Psoas muscle (tissue), 8 donors: ENCODE results near the gene P4HA2. TPM values are rescaled to one million over a fixed set of nuclear protein-coding genes. Genes with fewer than 3 reads are reported as not detected.
A peak's percentile ranks its signal among the peaks of the same experiment; 100 is the strongest.

Experiments used
- ATAC-seq, 4 donors: fragments of 200-7000 bp; cut with Tn5 transposase; one replicate each; pipeline ENCODE4 v1.9.1; 2020; ENCODE audit warnings: moderate library complexity in 3 of 4, mild to moderate bottlenecking in 2 of 4
- DNase-seq, 2 donors: peaks; one replicate each; pipeline ENCODE4 v3.0.0-alpha.2; 2020
- H3K27ac ChIP-seq: fragments of 200-600 bp; one replicate; pipeline ENCODE4 v1.8.0; 2022
- H3K27me3 ChIP-seq, 3 donors: fragments of 200-600 bp in 1 of 3; one replicate each; pipeline versions ENCODE4 v1.6.1 to v1.8.0; 2013 to 2022; ENCODE audit warnings: low read length in 2 of 3, mild to moderate bottlenecking in 2 of 3, moderate library complexity in 1 of 3; ENCODE audit not compliant: insufficient read depth in 3 of 3
- H3K36me3 ChIP-seq, 2 donors: fragments of 200-600 bp in 1 of 2; one replicate each; pipeline versions ENCODE4 v1.6.1 to v1.8.0; 2013 to 2022; ENCODE audit warnings: low read depth in 1 of 2, mild to moderate bottlenecking in 1 of 2, moderate library complexity in 1 of 2; ENCODE audit not compliant: insufficient read depth in 1 of 2
- H3K4me1 ChIP-seq: fragments of 200-600 bp; one replicate; pipeline ENCODE4 v1.8.0; 2022
- H3K4me3 ChIP-seq: fragments of 200-600 bp; one replicate; pipeline ENCODE4 v1.8.0; 2022; ENCODE audit warnings: mild to moderate bottlenecking
- H3K9me3 ChIP-seq: fragments of 200-600 bp; one replicate; pipeline ENCODE4 v1.8.0; 2022
- WGBS, 3 donors: extraction: QIAGEN DNeasy Blood & Tissue Kit; methylation state at CpG; one replicate each; pipeline versions ENCODE4 v1.1.6 to v1.1.7; 2013; 5-methylcytosine and 5-hydroxymethylcytosine counted together
- intact Hi-C, 2 donors: fragments of 100-400 bp; cut with DNase I; formaldehyde crosslinking; loops; one replicate each; pipeline versions ENCODE4 v1.11.0 to v1.14.2; 2022
- polyA plus RNA-seq, 3 donors: library from polyadenylated mRNA; stranded (reverse); fragments of 200-250 nt; gene quantifications; one replicate each; pipeline ENCODE4 v1.2.3, GENCODE V29; 2013
- total RNA-seq, 4 donors: library from RNA; stranded (reverse); fragmentation: NEBNext Ultra II Directional in 2 of 4; extraction: Animal tissue kit (Norgen Biotek cat#: 25700) in 2 of 4; gene quantifications; one replicate each; pipeline versions ENCODE4 v1.2.1 to v1.2.4, GENCODE V29; 2021 to 2023
- TF ChIP-seq, protein P1 (sequence below): fragments of 200-600 bp; IDR thresholded peaks from one replicate; pipeline ENCODE4 v1.8.0; 2022; ENCODE audit warnings: antibody characterized with exemption
- donor health status: healthy with polysubstance abuse.
- donor health status: DM: no; HTN: no; CAD: no; lungs with moderate emphysema.
- donor health status: Bipolar disorder and iron deficiency.
- donor health status: healthy.
- donor health status: DM: yes; HTN: yes; CAD: no.
- donor health status: DM: no; HTN: no; CAD: no.
- donor health status: DM: no; HTN: no; CAD: no.
- donor health status: DM: yes; HTN: yes; CAD: no.

The P4HA2 gene
- total and polyA plus RNA-seq, 7 donors: 10.2 to 21.6 (median 13.7) TPM

GRCh38 chr5:132246806-132247205, 19.2 kb upstream of the P4HA2 start:
- H3K4me1 ChIP-seq: no peaks in the 10 kb centered on the region
- no peak overlapping the region for H3K27ac ChIP-seq
- TF ChIP-seq, protein P1, sequence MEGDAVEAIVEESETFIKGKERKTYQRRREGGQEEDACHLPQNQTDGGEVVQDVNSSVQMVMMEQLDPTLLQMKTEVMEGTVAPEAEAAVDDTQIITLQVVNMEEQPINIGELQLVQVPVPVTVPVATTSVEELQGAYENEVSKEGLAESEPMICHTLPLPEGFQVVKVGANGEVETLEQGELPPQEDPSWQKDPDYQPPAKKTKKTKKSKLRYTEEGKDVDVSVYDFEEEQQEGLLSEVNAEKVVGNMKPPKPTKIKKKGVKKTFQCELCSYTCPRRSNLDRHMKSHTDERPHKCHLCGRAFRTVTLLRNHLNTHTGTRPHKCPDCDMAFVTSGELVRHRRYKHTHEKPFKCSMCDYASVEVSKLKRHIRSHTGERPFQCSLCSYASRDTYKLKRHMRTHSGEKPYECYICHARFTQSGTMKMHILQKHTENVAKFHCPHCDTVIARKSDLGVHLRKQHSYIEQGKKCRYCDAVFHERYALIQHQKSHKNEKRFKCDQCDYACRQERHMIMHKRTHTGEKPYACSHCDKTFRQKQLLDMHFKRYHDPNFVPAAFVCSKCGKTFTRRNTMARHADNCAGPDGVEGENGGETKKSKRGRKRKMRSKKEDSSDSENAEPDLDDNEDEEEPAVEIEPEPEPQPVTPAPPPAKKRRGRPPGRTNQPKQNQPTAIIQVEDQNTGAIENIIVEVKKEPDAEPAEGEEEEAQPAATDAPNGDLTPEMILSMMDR: no peak
- no peaks in the 10 kb centered on the region for H3K36me3 ChIP-seq
- no peak overlapping the region for H3K4me3 ChIP-seq
- no peaks in the 10 kb centered on the region for H3K27me3 ChIP-seq
- DNase-seq (no peak), ATAC-seq (no peak)
- peaks cover 13% of the 10 kb centered on the region for H3K9me3 ChIP-seq
- intact Hi-C loops: no loop called here

- TF ChIP-seq, protein P1: no peak
- DNase-seq: no peak
- WGBS, 3 donors: 65 to 86% (median 70%) methylated on average over 1 of the region's 1 CpG
Observed at GRCh38 chr5:132245593-132245992, 17.9 kb upstream of the P4HA2 start.

DNA sequence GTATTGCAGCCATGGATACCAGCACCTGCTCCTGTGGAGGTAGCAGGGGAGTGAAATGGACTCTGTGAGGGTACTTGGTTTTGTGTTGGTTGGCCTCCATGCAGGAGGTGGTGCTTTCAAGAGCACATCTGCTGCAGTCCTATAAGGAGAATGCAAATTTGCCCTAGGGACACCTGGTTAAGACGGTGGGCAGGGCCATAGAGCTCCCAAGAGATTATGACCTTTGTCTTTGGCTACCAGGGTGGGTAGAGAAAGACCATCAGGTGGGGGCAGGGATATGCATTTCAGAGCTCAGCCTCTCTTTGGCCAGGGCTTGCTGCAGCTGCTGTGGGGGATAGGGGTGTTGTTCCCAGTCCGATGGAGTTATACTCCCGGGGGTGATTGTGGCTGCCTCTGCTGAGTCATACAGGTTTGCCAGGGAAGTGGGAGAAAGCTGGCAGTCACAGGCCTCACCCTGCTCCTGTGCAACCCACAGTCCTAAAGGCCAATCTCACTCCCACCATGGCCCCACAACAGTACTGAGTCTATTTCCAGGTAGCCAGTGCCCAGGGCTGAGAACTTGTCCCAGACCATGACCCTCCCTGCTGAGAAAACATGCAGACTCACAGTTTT, 15.8 kb upstream of the P4HA2 start:
- no peaks in the 10 kb centered on the region for H3K36me3 ChIP-seq
- no peaks in the 10 kb centered on the region for H3K27me3 ChIP-seq
- no peak overlapping the region for H3K27ac ChIP-seq
- H3K9me3 ChIP-seq: peaks cover 13% of the 10 kb centered on the region
- no peak overlapping the region for H3K4me3 ChIP-seq
- WGBS, 3 donors: 54 to 66% (median 54%) methylated on average over 3 of the region's 3 CpGs
- DNase-seq (no peak), ATAC-seq (no peak)
- intact Hi-C loops: no loop called here
- TF ChIP-seq, protein P1: no peak
- H3K4me1 ChIP-seq: no peaks in the 10 kb centered on the region

More at GRCh38 chr5:132245593-132245992, 17.9 kb upstream of the P4HA2 start:
- Histone ChIP-seq H3K9me3 (peaks cover 13% of the 10 kb centered on the region), H3K4me1 (no peaks in the 10 kb centered on the region), H3K27me3 (no peaks in the 10 kb centered on the region), H3K36me3 (no peaks in the 10 kb centered on the region), H3K27ac (no peak overlapping the region), H3K4me3 (no peak overlapping the region)
- ATAC-seq: no peak
- intact Hi-C loops: no loop called here

- TF ChIP-seq, protein P1: no peak
- Histone ChIP-seq H3K4me3 (no peak overlapping the region), H3K4me1 (no peaks in the 10 kb centered on the region), H3K9me3 (no peaks in the 10 kb centered on the region), H3K27ac (no peak overlapping the region), H3K36me3 (no peaks in the 10 kb centered on the region), H3K27me3 (no peaks in the 10 kb centered on the region)
- intact Hi-C loops: no loop called here
- peak in 1 of 4 donors; percentile 6 for ATAC-seq
- no peak for DNase-seq
Observed at GRCh38 chr5:132239776-132240175, 12.1 kb upstream of the P4HA2 start.
